ENCODE results near the gene CDK5RAP1.
"Not testable (repeated sequence)": the region's sequence is repeated elsewhere in the genome, so short reads cannot be mapped to it uniquely, and the experiment has no call there.

Gene CDK5RAP1

GRCh38 chr20:33401184-33401920, at the start of gene CDK5RAP1:
TSS of gene CDK5RAP1 (minus strand) at chr20:33401519. CDS start at chr20:33397064, 4,455 bp downstream.
- DNase-seq: peak; percentile 89

GRCh38 chr20:33450867-33451266, 49.5 kb upstream of the CDK5RAP1 start:
- no peak for DNase-seq

- DNase-seq: no peak
These were observed 44.7 kb upstream of the CDK5RAP1 start for GRCh38 chr20:33445881-33446625.

DNA sequence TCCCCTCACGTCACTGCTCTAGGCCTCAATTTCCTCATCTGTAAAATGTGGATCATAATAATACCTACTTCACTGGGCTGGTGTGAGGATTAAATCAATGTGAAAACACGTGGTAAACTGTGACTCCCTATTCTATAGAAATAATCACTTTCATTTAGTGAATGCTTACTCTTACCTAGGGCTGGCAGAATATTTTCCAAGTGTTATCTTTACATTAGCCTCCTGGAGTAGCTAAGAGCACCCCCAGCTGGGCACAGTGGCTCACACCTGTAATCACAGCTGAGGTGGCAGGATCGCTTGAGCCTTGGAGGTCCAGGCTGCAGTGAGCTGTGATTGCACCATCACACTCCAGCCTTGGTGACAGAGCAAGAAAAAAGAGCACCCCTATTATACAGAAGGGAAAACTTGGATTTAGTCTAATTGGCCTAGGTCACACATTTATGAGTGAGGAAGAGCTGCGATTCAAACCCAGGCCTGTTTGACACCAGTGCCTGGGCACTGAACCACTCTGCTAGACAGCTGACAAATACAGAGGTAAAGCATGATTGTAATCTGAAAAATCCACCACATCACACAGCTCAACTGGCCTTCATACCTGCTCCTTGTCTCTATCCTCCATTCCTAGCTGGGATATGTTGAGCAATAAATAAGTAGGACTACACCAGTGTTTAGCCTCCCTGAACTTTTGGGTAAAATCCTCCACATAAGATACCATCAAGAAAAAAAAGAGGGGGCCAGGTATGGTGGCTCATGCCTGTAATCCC, 43.7 kb upstream of the CDK5RAP1 start:
- no peak for DNase-seq

DNA sequence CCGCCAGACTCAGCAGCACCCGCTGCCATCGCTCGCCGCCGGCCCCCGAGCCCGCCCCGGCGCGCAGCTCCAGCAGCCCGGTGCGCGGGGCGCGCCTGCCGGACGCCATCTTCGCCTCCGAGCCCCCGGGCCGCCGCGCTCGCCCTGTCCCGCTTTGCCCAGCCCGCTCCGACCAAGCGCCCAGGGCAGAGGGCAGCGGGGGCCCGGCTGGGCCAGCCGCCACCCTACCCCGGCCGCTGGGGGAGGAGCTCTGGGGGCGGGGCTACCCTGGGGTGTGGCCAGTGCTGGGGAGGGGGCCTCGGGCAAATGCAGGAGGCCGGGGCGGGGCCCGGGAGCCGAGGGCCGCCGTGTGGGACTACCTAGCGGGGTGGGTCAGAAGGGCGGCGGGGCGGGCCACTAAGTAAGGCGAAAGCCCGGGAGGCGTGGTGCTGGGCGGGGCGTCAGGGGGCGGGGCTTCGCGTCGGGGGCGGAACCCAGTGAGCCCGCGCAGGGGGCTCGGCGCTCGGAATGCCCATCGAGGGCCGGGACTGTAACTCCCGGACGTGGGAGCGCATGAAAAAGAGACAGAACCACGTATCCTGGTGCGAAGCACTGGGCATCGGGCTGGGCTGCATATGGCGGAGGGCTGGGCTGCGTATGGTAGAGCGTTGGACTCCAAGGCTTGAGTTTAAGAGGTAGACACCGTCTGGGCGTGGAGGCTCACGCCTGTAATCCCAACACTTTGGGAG, 42.4 kb upstream of the CDK5RAP1 start, which contains the start of gene SNTA1:
SNTA1 (minus strand) TSS at position 252 of the 728 bp plus-strand sequence; CDS start at position 109, 143 bp downstream.
- DNase-seq: peak; percentile 73

- DNase-seq: no peak
These were observed 41.7 kb upstream of the CDK5RAP1 start for GRCh38 chr20:33443006-33443511.

- DNase-seq: no peak
These were observed 41.1 kb upstream of the CDK5RAP1 start for GRCh38 chr20:33442136-33443005.

- DNase-seq: no peak
These were observed 40.0 kb upstream of the CDK5RAP1 start for GRCh38 chr20:33441142-33441955.

- not testable (repeated sequence) for DNase-seq
These were observed 39.2 kb upstream of the CDK5RAP1 start for GRCh38 chr20:33440562-33440961.

- DNase-seq: no peak
These were observed 37.2 kb upstream of the CDK5RAP1 start for GRCh38 chr20:33438481-33438880.

DNA sequence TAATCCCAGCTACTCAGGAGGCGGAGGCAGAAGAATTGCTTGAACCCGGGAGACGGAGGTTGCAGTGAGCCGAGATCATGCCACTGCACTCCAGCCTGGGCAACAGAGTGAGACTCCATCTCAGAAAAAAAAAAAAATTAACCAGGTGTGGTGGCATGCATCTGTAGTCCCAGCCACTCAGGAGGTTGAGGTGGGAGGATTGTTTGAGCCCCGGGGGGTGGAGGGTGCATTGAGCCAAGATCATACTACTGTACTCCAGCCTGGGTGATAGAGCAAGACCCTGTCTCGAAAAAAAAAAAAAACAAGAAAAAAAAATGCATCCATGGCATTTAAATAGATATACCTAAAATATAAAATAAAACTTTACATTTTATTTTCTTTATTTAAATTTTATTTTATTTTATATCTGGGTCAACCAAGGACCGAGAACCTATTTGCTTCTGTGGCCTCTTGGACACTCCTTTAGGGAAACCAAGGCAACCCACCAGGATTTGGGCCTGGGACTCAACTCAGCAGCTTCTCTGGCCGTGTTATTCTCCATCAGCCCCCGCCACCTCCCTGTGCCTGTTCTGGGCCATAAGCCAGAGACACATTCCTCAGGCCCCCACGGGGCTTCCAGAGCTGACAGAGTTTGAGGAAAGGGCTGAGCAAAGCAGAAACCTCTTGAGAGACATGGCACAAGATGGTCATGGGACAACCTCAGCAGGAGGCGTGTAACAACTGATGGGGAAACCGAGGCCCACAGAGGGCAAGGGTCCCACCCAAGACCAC, 36.0 kb upstream of the CDK5RAP1 start:
- DNase-seq: peak; percentile 71

DNA sequence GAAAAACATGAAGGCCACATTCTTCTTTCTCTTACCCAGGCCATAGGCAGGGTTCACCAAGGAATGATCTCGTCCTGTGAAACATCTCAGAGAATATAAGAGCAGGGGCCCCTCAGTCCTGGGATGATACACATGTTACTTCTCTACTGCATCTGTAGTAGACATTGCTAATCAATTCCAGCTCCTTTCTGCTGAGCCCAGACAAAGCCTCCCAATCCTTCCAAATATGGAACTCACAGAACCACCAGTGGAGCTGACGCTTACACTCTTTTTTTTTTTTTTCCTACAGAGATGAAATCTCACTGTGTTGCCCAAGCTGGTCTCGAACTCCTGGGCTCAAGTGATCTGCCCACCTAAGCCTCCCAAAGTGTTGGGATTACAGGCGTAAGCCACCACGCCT, 33.1 kb upstream of the CDK5RAP1 start:
- DNase-seq: peak; percentile 38

GRCh38 chr20:33433465-33434234, 32.3 kb upstream of the CDK5RAP1 start:
- no peak for DNase-seq

GRCh38 chr20:33431797-33432381, 30.6 kb upstream of the CDK5RAP1 start:
- no peak for DNase-seq

DNA sequence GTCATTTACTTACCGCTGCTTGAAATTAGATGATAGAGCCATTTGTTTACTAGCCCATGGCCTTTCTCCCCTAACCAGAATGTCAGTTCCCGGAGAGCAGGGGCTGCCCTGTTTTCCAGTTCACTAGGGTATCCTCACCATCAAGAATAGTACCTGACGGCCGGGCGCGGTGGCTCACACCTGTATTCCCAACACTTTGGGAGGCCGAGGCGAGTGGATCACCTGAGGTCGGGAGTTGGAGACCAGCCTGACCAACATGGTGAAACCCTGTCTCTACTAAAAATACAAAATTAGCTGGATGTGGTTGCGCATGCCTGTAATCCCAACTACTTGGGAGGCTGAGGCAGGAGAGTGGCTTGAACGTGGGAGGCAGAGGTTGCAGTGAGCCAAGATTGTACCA, 22.6 kb upstream of the CDK5RAP1 start:
- not testable (repeated sequence) for DNase-seq

GRCh38 chr20:33423141-33423834, 22.0 kb upstream of the CDK5RAP1 start:
- DNase-seq: peak; percentile 74

GRCh38 chr20:33419140-33419974, 18.0 kb upstream of the CDK5RAP1 start:
- no peak for DNase-seq
